GM10266 (cell line): ENCODE measurements around the gene OR10P1.

Experiments used
- DNase-seq: peaks from one replicate; pipeline ENCODE4 v3.0.0; 2012; ENCODE audit errors: extremely low spot score
- CTCF ChIP-seq: IDR thresholded peaks from 2 replicates; pipeline ENCODE4 v1.5.1; 2012; ENCODE audit warnings: mild to moderate bottlenecking, low read depth; ENCODE audit not compliant: control insufficient read depth, insufficient read depth; ENCODE audit errors: missing control alignments

OR10P1 gene

DNA sequence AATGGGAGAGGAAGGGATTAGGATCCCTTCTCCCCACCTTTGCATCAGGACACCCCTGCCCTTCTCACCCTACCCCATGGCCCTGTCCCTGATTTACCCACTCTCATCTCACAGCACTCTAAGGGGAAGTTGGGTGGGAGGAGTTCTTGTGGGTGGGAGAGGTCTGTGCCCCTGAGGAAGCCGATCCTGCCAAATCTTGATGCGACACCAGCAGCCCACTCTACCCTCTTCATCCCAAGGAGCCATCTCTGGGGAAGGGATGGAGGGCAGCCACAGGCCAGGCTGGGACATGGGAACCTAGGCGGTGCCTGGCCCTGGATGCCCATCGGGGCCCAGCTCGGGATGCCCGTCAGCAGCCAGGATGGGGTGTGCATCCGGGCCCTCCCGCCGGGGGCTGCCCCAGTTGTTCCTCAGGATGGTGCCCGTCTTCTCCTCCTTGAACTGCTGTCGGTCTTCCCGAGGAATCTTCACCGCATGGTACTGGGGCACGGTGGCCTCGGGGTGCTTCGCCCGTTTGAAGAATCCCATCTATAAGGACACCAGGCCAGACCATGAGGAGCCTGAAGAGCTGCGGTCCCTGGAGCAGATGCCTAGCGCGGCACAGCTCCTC, 48.2 kb downstream of the OR10P1 start:
- no peak for DNase-seq
- TF ChIP-seq CTCF: no peak

- DNase-seq: no peak
- TF ChIP-seq CTCF: no peak
Measured at GRCh38 chr12:55685671-55686070, 49.0 kb downstream of the OR10P1 start.

DNA sequence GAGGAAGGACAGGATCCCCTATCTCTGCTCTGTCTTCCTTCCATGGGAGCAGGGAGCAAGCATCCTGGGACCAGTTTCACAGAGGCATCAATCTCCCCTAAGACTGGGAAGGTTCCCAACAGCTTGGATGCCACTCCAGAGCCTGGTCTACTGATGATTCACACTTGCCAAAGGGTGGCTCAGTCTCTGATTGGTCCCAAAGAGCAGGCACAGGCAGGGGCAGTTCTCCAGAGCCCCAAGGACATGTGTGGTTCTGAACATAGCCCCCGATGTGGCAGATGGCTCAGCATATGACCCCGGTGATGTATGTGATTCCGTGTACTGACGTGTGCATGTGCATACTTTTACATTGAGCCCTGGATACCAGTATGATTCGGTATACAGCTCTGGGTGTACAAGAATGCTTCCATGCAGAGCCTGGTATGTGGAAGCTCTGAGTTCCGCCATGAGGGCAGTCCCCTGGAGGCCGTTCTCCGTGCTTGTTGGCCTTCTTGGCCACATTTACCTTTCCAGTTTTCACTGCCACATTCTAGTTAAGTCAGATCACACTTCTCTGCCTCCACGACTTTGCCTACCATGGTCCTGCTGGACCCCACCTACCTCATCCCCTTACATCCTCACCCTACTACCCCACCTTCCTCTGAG, 49.8 kb downstream of the OR10P1 start:
- no peak for DNase-seq

More for the DNA sequence above, 49.8 kb downstream of the OR10P1 start:
- TF ChIP-seq CTCF: no peak
